Muscle of arm (tissue), 12 donors: Measurements from ENCODE around the gene CEP57. TPM values are rescaled to one million over a fixed set of nuclear protein-coding genes. Genes with fewer than 3 reads are reported as not detected.
A peak's percentile ranks its signal among the peaks of the same experiment; 100 is the strongest.
"Not testable (repeated sequence)": the region's sequence is repeated elsewhere in the genome, so short reads cannot be mapped to it uniquely, and the experiment has no call there.

Experiments used
- DNase-seq: peaks from one replicate; pipeline ENCODE4 v3.0.0-alpha.2; 2013
- polyA plus RNA-seq, 12 donors: library from polyadenylated mRNA; unstranded; fragments of 120-200 nt; gene quantifications; one replicate each; pipeline ENCODE4 v1.2.1, GENCODE V29; 2013; ENCODE audit not compliant: insufficient read length in 12 of 12

The CEP57 gene
- polyA plus RNA-seq, 12 donors: 42.4 to 86.9 (median 56.7) TPM; not detected in 1

DNA sequence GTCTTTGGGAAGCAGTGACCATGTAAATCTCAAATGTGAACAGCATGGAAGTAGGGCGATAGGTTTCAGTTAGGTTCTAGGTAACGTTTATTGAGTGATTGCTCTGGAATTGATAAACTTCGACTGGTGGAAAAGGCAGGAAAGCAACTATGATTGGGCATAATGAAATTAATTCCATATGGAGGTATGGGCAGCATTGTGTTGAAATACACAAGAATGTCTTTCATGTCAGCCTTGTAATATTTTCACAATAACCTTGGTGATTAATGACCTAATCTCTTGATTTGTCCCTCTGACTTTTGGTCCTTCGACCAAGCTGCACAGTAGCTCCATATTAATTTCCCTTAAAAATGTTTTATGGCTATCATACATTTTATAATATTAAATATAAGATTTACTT lies 2.8 kb downstream of the CEP57 start:
- no peak for DNase-seq

DNA sequence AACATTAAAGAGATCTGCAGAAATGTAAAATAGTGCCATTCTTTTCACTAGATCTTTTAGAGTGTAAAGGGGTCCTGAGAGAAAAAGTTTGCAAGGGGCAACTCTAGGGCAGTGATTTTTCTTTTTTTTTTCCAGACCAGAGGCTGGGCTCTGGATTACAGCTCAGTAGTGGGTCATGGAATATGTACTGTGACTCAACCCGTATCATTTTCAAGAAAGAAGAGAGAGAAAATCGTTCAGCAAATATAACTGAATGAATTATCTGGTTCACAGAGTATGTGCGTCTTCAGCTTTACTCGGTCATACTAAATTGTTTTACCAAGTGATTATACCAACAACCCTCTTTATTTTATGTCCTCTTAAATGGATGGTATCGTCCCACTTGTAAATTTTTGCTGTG lies 3.8 kb downstream of the CEP57 start:
- no peak for DNase-seq

DNA sequence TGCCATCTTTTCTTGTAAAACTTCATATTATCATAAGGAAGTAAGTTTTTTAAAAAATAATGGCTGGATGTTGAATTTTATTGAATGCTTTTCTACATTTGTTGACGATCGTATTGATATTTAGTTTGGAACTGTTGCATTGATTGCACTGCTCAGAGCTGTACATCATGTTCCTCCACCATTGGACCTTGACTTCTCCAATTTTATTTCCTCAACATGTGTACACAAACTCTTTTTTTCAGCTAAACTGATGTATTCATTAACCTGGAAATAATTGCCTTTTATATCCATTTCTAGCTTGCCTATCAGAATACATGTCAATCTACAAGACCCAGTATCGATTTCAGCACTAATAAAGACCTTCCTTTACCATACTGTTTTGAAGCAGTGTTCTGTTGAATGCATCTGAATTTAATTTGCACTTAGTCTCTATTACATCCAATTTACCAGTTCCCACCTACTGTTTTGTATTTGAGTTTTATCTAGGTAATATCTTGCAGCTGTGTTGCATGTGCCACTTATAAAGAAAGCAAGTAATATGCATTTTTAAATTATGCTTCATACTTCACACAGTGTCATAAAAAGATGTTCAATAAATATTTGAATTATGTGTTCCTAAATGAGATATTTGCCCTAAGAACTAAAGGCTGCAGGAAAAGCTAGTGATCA lies 5.5 kb downstream of the CEP57 start:
- no peak for DNase-seq

DNA sequence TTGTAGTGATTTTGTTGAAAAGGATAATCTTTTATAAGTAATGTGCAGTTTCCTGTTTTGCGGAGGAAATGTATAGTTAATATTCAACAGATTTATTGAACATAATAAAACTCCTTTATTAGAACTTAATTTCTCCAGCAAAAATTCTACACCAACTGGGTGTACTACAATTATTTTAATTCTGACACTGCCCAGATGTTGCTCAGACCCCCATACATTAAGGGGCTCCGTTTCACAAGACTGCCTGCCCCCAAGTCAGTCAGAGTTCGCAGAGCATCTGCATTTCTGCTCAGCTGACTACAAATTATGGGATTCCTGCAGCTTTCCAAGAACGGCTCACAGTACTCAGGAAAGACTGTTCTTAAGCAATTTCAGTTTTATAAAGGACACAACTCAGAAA lies 6.2 kb downstream of the CEP57 start:
- no peak for DNase-seq

DNA sequence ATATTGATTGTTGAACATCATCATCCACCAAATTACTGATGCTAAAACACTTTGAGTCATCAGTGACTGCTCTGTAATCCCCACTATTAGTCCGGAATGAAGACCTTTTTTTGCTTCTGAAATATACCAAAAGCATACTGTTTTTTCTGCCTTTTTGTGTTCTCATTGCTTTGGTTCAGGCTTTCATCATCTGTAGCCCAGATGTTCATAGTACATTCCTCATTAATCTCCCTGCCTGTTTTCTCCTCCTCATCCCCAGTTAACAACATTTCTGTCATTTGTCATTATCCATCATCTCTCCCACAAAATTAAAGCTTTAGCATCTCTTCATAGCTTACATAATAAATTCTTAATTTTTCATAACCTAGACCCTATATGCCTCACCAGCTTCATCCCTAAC lies 9.2 kb downstream of the CEP57 start:
- DNase-seq: no peak

DNA sequence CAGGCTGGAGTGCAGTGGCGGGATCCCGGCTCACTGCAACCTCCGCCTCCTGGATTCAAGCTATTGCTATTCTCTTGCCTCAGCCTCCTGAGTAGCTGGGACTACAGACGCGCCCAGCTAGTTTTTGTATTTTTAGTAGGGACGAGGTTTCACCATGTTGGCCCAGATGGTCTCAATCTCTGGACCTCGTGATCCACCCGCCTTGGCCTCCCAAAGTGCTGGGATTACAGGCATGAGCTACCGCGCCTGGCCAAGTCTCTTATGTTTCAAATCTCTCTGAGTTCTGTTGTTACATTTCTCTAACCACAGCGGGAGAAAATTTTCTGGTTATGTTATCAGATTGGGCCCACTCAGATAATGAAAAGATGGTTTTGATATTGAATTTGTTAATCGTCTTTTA lies 10.1 kb downstream of the CEP57 start:
- DNase-seq: no peak

DNA sequence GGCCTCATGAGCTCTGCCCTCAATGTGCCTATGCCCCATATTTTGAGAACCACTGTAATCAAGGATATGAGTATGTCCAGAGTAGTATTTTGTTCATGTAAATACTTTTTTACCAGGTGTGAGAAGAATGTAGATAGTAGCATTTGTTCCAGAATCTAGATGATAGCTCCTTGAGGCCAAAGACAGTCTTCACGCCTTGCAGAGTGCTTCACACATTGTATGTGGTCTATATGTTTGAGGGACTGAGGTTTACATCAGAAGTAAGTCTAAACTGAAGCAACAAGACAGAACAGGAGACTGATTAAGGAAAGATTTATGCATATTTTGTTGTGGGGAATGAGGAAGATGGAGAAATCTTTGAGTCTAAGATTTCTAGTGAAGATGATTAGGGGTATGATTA lies 12.5 kb downstream of the CEP57 start:
- no peak for DNase-seq

DNA sequence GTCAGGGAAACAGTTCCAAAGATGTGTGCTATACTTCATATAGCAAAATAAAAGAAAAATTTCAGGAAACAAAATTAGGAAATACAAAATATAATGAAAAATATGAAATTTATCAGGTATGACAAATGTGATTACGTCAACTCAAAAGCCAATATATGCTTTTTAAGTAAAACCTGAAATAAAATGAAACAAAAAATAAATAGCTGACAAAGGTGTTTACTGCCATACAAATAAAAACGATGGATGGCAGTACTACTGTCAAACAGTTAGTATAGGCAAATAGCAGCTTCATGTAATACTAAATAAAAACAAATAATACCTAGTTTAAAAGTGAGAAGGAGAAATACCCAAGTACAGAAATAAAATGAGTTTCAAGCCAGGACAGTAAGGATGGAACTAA lies 13.7 kb downstream of the CEP57 start:
- DNase-seq: no peak

DNA sequence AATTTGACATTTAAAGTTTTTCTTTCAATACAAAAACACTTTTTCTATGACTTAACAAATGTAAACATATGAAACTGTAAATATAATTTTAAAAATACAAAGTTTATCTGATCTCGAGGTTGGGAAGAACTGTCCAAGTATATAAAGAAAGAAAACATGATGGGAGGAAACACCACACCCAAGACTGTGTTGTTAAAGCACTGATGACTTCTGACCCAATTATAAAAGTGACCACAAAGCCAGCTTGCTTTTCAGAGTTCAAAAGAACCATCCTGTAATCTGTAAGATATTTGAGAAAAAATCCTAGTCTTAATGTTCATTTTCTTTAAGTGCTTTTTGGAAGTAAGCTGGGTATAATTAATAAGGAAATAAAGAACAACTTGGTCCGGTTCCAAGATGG lies 15.6 kb downstream of the CEP57 start:
- DNase-seq: no peak

DNA sequence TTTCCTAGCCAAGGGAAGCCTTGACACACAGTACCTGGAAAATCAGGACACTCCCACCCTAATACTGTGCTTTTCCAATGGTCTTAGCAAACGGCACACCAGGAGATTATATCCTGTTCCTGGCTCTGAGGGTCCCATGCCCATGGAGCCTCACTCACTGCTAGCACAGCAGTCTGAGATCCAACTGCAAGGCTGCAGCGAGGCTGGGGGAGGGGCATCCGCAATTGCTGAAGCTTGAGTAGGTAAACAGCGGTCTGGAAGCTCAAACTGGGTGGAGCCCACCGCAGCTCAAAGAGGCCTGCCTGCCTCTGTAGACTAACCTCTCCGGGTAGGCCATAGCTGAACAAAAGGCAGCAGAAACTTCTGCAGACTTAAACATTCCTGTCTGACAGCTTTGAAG lies 16.2 kb downstream of the CEP57 start:
- not testable (repeated sequence) for DNase-seq

DNA sequence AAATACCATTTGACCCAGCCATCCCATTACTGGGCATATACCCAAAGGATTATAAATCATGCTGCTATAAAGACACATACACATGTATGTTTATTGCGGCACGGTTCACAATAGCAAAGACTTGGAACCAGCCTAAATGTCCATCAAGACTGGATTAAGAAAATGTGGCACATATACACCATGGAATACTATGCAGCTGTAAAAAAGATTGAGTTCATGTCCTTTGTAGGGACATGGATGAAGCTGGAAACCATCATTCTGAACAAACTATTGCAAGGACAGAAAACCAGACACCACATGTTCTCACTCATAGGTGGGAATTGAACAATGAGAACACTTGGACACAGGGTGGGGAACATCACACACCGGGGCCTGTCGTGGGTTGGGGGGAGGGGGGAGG lies 20.8 kb downstream of the CEP57 start:
- not testable (repeated sequence) for DNase-seq

DNA sequence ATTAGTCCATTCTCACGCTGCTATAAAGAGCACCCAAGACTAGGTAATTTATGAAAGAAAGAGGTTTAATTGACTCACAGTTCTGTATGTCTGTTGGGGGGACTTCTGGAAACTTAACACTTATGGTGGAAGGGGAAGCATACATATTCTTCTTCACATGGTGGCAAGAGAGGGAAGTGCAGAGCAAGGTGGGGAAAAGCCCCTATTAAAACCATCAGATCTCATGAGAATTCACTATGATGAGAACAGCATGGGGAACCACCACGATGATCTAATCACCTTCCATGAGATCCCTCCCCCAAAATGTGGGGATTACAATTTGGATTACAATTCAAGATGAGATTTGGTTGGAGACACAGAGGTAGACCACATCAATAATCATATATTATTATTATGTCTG lies 25.7 kb downstream of the CEP57 start:
- DNase-seq: no peak

DNA sequence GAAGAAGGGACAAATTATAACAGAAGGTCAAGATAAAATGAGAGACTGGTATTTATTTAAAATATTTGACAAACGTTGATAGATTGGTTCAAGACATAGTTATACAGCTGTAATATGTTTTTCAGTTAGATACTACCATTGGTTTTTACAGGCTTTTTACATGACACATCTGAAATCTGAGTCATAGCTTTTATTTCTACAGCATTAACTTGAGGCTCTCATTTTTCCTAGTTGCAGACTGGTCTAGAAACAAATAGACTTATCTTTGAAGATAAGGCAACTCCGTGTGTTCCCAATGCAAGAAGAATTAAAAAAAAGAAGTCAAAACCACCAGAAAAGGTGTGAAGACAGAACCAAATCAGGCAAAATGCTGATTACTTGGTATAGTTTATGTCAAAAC lies 31.3 kb downstream of the CEP57 start:
- DNase-seq: no peak

DNA sequence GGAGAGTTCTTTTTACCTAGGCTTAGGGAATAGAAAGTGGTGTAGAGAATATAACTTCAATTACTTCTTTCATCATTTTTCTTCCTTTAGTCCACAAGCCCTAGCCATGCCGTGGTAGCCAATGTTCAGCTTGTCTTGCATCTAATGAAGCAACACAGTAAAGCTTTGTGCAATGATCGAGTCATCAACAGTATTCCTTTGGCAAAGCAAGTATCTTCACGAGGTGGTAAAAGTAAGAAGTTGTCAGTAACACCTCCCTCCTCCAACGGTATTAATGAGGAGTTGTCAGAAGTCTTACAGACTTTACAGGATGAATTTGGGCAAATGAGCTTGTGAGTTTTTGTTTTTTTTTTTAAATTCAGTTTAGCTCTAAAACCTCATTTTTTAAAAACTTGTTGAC lies 37.4 kb downstream of the CEP57 start:
- DNase-seq: no peak

DNA sequence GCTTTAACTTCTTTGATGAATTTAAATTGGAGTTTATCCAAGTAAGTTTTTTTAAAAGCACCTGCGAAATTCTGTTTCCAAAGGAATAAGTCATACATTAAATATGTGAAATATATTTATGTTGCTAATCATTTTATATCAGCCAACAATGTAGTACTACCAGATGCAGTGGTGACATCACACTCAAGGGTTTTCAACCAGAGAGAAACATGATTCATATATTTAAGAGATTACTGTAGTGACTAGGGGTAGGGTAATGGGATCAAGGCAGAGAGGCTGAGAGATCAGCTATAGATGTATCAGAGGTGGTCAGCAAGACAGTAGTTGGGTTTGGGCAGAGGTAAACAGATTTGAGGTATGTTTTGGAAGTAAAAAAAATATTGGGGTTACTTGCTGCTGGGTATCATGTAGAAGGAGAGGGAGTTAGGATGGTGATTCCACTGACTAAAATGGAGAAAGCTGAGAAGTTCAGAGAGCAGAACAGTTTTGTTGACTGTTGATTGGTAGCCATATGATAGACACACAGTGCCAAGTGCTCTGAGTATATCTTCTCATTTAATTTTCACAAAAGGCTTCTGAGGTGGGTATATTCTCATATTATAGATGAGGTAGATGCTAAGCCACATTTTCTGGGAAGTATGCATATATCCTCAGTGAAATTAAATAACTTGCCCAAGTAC lies 39.4 kb downstream of the CEP57 start:
- no peak for DNase-seq

DNA sequence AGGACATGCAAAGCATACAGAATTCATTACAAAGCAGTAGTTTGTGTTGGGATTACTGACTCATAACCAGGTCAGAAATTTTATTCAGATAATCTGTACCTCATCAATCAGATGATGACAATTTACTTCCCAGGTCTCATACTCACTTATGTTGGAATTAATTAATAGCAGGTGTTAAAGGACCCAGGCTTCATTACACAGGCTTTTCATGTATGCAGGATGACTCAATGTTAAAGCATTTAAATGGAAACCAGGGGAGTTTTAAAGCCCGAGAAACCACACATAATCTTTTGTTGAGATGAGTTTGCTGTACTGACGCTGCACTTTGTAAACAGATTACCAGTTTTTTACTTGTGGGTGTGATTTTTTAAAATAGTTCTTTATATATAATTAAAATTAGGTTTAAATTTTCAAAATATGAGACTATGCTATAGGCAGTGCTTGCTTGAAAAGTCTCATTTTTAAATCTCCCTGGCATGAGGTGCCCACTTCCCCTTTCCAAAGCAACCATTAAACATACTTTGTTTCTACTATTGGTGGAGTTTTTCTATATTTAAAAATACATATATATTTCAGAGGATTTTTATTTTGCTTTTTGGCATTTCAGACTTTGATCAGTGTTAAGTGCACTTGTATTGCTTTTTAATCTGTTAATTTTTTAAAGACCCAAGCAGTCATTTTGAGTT lies 41.0 kb downstream of the CEP57 start:
- no peak for DNase-seq

DNA sequence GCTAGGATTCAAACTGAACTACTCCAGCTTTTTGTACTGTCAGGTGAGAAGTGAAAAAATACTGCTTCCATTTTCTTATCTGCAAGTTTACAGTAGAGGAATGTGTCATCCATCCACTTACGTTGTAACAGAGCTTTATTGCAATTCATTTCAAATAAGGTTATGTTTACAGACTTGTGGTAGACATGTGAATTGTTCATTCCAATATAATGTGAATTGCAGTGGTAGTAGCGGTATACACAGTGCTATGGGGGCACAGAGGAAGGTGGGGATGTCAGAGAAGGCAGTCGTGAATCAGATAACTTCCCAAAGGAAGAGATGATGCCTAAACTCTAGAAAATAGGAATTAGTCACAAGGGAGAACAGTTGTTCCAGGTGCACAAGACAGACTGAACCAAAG lies 42.5 kb downstream of the CEP57 start:
- no peak for DNase-seq

DNA sequence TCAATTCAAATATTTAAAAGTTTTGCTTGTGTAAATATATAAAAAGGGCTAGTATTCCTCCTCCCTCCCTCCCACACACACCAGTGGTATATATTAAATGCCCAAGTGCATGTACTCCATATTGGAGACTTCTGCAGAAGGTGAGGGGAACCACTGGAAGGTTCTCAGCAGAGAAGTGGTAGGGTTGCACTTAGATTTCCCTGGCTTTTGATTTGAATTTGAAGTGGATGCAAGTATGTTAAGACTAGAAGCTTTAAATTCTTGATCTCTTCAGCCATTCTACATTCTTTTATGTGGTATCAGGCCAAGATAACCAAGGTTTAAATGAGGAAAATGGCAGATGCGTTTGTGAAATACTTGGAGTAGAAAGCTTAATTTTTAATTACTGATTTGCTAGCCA lies 43.1 kb downstream of the CEP57 start:
- no peak for DNase-seq

DNA sequence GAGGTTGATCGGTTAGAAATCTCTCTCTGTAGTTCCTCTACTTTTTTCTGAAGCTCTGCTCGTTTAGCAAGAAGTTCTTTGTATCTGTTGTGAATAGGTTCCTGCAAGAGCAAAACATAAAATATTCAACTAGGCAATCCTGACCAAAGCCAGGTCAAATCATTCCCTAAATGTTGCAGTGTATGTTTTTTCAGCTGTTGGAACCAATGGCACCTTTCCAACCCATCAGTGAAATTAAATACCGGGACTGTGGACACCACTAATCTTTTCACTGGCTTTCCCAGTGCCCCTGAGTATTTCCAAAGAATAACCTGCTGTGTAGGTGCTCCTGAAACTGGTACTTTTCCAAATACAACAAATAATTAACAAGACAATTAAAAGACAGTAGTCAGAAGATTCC lies 45.1 kb downstream of the CEP57 start:
- DNase-seq: peak; percentile 17

DNA sequence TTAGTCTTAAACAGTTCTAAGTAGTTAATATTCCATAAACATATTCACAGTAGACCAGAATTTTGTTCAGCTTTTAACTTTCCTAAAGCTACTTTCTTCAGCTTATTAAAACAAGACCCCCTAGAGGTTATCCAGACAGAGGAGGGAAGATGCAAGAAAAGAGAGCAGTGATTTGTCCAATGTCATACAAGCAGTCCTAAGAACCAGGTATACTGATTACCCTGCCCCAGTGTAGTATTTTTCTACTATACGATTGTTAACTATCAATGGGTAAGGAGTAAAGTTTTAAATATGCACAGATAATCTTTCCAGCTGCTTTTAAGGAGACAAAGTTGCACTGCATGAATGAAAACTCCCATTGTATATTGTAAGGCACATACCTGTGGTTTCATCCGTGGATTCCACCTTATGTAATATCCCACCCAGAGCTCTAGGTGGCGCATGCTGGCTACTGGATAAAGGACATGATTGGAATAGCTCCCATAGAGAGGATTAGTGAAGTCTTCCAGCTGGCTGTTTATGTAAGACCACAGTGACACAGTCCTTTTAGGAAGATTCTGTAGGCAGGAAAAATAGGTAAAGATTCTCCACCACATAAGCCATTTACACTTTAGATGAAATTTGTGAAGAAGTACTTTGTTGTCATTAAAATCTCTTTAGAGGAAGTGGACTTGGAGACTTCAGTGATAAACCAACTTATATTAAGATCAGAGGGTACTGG lies 45.6 kb downstream of the CEP57 start:
- peak; percentile 63 for DNase-seq

DNA sequence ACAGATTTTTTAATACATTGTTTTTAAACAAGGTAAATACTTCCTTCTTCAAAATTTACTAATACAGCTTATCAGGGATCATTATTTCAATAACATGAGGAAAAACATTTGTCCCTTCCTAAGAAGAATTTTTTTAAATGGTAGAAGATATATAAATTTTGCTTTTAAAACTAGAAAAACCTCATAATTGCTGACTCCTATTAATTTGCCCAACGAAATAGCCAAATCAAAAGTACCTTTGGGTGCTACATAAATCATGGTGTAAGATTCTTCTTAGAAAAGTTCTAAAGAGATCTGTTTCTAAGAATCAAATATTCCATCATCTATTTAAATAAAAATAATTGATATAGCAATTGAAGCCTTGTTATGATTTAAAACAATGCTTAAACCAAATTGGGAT lies 54.9 kb downstream of the CEP57 start:
- no peak for DNase-seq

DNA sequence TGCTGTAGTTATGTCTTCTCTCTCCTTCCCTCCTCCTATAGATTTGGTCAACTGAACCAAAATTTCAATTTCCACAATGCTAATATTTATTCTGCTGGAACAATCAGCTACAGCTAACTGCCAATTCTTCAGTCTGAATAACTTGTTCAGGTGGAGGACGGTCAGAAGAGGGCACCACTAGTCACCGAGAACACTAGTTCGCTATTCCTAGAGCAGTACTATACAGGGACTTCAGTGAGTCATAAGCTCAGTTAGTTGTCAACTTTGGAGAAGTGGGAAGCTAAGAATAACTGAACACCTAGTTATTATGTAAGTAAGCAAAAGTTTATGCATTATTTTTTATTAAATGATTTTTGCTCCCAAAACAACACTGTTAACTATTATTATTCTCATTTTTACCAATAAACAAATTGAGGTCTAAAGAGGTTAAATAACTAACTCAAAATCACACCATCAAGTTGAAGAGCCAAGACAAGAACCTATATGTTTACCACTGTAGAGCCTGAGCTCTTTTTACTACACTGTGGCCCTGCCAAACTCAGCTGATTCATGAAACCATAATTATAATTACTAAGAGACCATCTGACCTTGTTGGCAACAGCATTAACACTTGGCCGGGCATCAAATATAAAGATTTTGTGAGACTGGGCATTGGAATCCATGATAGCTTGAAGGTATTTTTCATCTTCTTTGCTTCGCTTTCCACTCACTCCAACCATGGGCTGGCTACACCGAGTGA lies 59.0 kb downstream of the CEP57 start:
- DNase-seq: peak; percentile 27
